HG03442 (cell line): ENCODE measurements around the gene DNAH2.

Experiments
- ATAC-seq: cut with Tn5 transposase; IDR thresholded peaks from one replicate; pipeline ENCODE4 v1.9.1; 2021; ENCODE audit warnings: mild to moderate bottlenecking, moderate library complexity; ENCODE audit not compliant: unreplicated experiment

DNAH2 gene

GRCh38 chr17:7837408-7838088 lies 120.0 kb downstream of the DNAH2 start:
- ATAC-seq: no peak

- no peak for ATAC-seq
Observed at GRCh38 chr17:7838090-7839075, 120.8 kb downstream of the DNAH2 start.

- no peak for ATAC-seq
Observed at GRCh38 chr17:7839190-7839875, 121.8 kb downstream of the DNAH2 start.

- no peak for ATAC-seq
Observed at GRCh38 chr17:7839876-7840261, 122.3 kb downstream of the DNAH2 start.

- no peak for ATAC-seq
Observed at GRCh38 chr17:7840441-7840840, 122.9 kb downstream of the DNAH2 start.

- no peak for ATAC-seq
Observed at GRCh38 chr17:7840875-7841274, 123.3 kb downstream of the DNAH2 start.

- ATAC-seq: peak; percentile 10
Observed at GRCh38 chr17:7841396-7841914, 123.9 kb downstream of the DNAH2 start.

GRCh38 chr17:7841915-7842379 lies 124.4 kb downstream of the DNAH2 start:
- peak; percentile 14 for ATAC-seq

GRCh38 chr17:7842380-7843256 lies 125.1 kb downstream of the DNAH2 start:
- peak; percentile 24 for ATAC-seq

- no peak for ATAC-seq
Observed at GRCh38 chr17:7843257-7843535, 125.7 kb downstream of the DNAH2 start.

GRCh38 chr17:7843536-7844291 lies 126.2 kb downstream of the DNAH2 start:
- peak; percentile 21 for ATAC-seq

GRCh38 chr17:7844292-7845154 lies 127.0 kb downstream of the DNAH2 start:
- ATAC-seq: peak; percentile 41

- ATAC-seq: no peak
Observed at GRCh38 chr17:7845359-7846062, 128.0 kb downstream of the DNAH2 start.

GRCh38 chr17:7846063-7846735 lies 128.7 kb downstream of the DNAH2 start:
- no peak for ATAC-seq

- ATAC-seq: no peak
Observed at GRCh38 chr17:7846765-7847661, 129.5 kb downstream of the DNAH2 start.

- no peak for ATAC-seq
Observed at GRCh38 chr17:7848131-7848579, 130.6 kb downstream of the DNAH2 start.
